Cortex of kidney (tissue), 1 donor: ENCODE measurements around the gene DENND1A.

Source experiments
- DNase-seq: peaks from one replicate; lab custom pipeline; 2025; lab: John Stamatoyannopoulos, UW

The DENND1A gene

DNA sequence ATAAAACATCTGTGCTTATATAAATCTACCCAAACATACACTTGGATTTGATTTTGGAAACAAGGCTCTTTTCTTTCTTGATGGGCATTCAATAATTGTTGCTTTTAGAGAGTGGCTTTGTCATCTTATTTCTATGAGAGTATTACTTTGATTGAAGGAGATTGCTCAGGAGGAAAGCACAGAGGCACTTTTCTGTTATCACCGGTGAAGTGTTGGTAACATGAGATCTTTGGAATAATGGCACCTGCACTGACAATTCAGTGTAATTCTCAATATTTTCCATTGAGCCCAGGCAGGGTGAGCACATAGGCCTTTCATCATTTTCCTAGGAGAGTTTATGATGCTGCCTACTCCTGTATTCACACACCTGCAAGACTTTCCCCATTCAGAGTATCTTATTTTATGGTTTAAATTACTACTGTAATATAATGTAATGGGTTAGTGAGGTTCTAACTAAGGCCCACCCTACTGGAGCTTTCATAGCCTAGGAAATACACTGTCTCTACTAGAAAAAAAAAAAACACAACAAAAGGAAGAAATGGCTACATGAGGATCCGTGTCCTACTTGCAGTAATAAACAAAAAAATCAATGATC is 244.3 kb downstream of the DENND1A start:
- no peak for DNase-seq

DNA sequence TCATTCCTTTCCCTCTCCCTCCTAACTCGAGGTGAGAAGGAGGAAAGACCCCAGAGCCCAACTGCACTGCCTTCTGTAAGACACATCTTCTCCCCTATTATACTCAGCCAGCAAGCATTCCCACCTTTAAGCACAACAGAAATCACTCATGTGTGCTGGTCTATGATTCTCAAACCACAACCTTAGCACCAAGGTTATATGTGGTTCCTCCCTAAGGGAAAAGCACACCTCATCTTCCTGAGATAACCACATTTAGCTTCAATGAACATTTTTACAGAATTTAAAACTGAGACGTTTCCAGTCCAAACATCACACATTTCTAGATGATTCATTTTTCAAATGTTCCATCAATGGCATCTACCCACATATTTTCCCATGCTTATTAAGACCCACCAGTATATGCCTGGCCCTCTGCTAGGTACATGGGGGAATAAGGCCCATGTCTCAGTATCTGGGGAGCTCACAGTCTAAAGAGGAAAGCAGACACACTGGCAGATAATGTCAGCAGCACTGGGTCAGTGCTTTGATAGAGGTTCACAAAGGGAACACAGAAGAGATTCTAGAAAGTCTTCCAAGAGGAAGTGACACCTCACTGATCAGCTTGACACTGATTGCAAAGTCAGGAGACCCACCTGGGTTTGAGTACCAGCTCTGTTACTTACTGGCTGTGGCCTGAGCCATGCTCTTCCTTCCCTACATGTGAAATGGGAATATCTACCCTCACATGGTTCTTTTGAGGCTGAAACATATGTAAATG is 245.4 kb downstream of the DENND1A start:
- DNase-seq = no peak

DNA sequence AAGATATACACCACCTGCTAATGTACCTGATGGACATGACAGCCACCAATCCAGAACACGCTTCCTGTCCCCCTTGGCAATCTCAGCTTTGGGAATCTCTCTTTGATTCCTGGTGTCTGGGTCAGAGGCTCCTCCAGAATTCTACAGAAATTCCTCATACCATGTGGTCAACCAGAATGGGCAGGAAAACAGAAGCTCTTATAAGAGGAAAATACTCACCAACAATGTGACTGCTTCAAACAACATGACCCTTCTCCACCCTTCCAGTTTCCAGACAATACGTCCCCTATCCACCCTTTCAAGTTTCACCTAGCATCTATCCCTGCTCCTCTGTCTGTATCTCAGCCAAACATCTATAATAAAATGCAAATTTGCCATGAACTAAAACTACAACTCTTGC is 247.2 kb downstream of the DENND1A start:
- no peak for DNase-seq

DNA sequence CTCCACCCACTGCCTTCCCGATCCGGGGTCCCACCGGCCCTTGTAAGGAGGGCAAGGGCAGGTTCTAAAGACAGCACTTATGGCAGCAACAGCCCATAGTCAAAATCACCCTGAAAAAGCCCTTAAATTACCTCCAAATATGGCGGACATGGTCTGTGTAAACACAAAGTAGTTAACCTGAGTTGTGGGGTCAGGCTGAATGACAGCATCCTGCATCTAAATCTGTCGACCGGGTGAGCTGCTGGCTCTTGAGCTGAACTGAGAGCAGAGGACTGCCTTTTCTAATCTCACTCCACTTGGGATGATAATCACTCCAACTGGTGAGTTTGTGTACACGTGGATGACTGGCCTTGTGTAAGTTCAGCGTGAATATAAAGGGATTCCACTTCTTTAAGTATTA is 249.6 kb downstream of the DENND1A start:
- no peak for DNase-seq

DNA sequence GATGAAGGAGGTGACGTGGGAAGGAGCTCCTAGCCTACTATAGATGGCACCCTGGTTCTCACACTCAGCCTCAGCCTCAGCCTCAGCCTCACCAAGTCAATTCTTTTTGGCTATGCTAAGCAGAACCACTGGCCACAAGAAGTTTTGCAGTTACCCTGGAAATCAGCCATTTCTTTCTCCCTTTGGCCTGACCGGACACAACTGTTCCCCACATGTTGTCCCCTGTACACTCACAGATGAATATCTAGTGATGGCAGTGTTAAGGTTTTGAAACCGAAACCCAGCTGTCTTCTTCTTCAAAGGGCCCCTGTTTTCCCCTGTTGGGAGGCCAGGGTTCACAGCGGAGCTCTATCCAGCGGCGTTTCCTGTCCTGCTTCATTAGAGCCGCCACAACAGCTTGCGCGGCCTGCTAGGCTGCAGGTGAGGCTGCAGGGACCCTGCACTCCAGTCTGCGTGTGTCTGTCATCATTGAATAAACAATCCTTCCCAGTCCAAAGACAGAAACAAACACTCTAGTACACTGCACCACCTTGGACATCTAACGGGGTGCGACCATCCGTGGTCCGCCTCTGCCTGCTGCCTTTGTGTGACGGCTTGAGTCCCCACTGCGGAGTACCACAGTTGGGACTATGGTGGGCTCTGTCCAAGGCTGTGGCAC is 250.5 kb downstream of the DENND1A start:
- no peak for DNase-seq

DNA sequence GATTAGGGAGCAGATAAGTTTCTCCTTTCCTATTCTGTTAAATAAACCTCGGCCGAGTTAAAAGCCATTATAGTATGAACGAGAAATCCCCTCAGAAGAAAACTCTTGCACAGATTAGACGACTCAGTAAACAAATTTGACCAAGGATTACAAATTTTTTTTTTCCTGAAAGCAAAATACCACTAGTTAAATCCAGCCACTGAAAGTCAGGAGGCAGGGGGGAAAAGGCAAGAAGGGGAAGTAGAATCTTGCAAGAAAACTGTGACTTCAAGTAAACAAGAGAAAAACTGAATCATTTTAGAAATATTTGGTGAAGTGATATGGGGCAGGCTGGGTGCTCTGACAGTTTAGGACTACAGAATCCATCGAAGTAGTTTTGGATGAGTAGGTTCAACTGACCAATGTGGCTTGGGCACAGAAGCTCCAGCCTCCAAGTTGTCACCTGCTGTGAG is 251.0 kb downstream of the DENND1A start:
- no peak for DNase-seq

GRCh38 chr9:123678038-123678877 is 251.7 kb downstream of the DENND1A start:
- DNase-seq = no peak

GRCh38 chr9:123676869-123677268 is 253.1 kb downstream of the DENND1A start:
- DNase-seq = no peak

- no peak for DNase-seq
Observed at GRCh38 chr9:123669346-123669745, 260.6 kb downstream of the DENND1A start.

- DNase-seq = no peak
Observed at GRCh38 chr9:123663529-123663928, 266.4 kb downstream of the DENND1A start.

GRCh38 chr9:123662057-123662776 is 267.7 kb downstream of the DENND1A start:
- no peak for DNase-seq

DNA sequence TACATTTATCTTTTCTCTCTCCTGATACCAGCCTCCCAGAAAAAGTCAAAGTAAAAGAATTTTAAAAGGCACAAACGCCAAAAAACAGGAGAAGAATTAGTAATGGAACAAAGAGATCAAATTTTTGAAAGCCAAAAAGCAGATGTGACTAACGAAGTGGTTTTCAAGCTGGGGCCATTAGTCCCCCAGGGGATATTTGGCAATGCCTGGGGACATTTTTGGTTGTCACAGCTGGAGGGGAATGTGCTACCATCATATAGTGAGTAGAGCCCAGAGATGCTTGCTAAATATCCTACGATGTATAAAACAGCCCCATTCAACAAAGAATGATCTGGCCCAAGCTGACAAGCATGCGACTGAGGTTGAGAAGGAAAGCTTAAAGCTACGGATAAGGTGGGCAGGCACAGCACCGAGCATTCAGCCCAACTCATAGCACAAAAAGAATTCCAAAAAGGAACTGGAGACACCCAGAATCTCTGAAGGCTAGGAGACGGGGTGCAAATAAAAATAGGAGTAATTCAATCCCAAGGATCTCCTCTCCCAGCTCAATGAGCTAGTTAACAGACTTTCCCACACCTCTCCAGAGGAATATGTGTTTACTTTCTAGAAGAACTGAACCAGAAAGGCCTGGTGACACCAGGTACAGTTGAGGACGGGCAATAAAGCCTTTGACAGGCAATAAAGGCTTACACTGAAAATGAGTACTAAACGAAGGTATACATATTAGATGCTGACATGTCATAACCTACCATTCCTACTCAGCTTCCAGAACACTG is 269.0 kb downstream of the DENND1A start:
- no peak for DNase-seq

GRCh38 chr9:123659358-123659757 is 270.6 kb downstream of the DENND1A start:
- no peak for DNase-seq

DNA sequence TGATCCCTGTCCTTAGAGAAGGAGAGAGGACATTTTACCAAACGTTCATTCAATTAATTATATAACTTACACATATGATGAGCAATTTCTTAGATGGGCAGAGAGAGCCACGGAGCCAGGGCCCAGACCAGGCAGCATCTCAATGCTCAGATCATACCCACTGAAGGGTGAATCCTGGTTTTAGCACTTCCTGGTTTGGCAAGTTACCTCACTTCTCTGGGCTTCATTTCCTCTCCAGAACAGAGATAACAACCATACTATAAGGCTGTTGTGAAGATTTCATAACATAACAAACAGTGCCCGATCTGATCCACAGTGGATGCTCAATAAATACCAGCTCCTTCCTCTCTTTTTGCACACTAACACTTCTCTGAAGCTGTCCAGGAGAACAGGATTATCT is 271.1 kb downstream of the DENND1A start:
- DNase-seq = no peak

GRCh38 chr9:123657941-123658340 is 272.0 kb downstream of the DENND1A start:
- no peak for DNase-seq

- DNase-seq = no peak
Observed at GRCh38 chr9:123657099-123657498, 272.8 kb downstream of the DENND1A start.

GRCh38 chr9:123656565-123656964 is 273.4 kb downstream of the DENND1A start:
- DNase-seq = no peak

DNA sequence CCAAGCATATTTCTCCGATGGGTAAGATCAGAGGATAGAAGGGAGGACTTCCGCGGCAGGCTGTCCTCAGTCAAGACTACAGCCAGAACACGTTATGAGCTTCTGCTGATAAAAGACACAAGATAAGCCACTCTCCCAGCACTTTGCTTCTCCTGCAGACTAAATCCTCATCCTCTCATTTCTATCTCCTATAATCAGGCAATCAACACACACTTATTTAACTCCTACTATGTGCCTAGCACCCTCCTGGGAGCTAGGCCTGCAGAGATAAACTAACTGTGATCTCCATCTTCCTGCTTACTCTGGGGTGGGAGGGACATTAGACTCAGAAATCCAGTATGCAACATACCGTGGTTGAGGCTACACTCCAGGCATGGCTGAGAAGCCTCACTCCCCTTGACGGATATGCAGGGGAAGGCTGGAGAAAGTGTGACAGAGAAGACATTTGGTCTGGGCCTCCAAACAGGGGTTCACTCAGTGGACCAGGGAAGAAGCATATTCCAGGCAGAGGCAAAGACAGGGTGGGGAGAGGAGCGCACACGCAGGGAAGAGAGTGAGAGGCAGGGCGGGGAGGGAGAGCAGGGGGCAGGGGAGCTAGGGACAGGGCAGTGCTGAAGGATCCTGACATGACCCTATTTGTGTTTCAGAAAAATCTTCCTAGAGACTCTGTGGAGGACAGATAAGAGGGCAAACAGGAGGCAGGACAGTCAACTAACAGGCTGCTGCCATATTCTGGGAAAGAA is 274.1 kb downstream of the DENND1A start:
- no peak for DNase-seq

GRCh38 chr9:123654994-123655637 is 274.8 kb downstream of the DENND1A start:
- DNase-seq = no peak
